GM12865 (cell line): Measurements from ENCODE around the gene RWDD1.

Source experiments
- DNase-seq: peaks from one replicate; pipeline ENCODE4 v3.0.0; 2010; ENCODE audit warnings: low read depth
- H3K4me3 ChIP-seq: 2 replicates; pipeline ENCODE4 v1.5.1; 2011; ENCODE audit warnings: mild to moderate bottlenecking, low read depth, low read length, control low read depth
- CTCF ChIP-seq: IDR thresholded peaks from 2 replicates; pipeline ENCODE4 v1.5.1; 2011; ENCODE audit warnings: low read length, control low read depth, low read depth, inconsistent platforms; ENCODE audit not compliant: insufficient read depth; ENCODE audit errors: missing control alignments

Gene RWDD1

GRCh38 chr6:116570856-116571682 lies at the start of gene RWDD1:
TSS of gene RWDD1 (plus strand) at chr6:116571504. CDS start at chr6:116571583, 79 bp downstream.
- DNase-seq, result peak; percentile 100
- TF ChIP-seq CTCF, result no peak
- H3K4me3 ChIP-seq, result peak within 1 kb of the TSS; percentile 96

GRCh38 chr6:116522896-116523295 lies 48.4 kb upstream of the RWDD1 start:
- no peak overlapping the region for H3K4me3 ChIP-seq
- DNase-seq, result no peak
- no peak for TF ChIP-seq CTCF

- no peak for DNase-seq
- H3K4me3 ChIP-seq, result no peak overlapping the region
- no peak for TF ChIP-seq CTCF
Measured at GRCh38 chr6:116524236-116524635, 47.1 kb upstream of the RWDD1 start.

- TF ChIP-seq CTCF, result no peak
- H3K4me3 ChIP-seq, result no peak overlapping the region
- DNase-seq, result no peak
Measured at GRCh38 chr6:116528133-116528532, 43.2 kb upstream of the RWDD1 start.

GRCh38 chr6:116528780-116529179 lies 42.5 kb upstream of the RWDD1 start:
- no peak for TF ChIP-seq CTCF
- H3K4me3 ChIP-seq, result no peak overlapping the region
- no peak for DNase-seq

- H3K4me3 ChIP-seq, result no peak overlapping the region
- no peak for TF ChIP-seq CTCF
- no peak for DNase-seq
Measured at GRCh38 chr6:116529466-116530290, 41.6 kb upstream of the RWDD1 start.
